ENCODE data around the gene AFF1.

The AFF1 gene

GRCh38 chr4:87003266-87003665 lies 68.5 kb downstream of the AFF1 start:
- H3K79me1 ChIP-seq (ENCODE audit: low read depth, low read length), result no peaks in the 10 kb centered on the region
- no peak for DNase-seq (ENCODE audit: low spot score)
- WGBS, 2 donors (ENCODE audit: extremely low coverage in 2 of 2, insufficient read length in 2 of 2, insufficient replicate concordance in 1 of 2), result no CpG with 5 or more reads among the region's 2 CpGs
- no peaks in the 10 kb centered on the region for H3K27me3 ChIP-seq (ENCODE audit: control insufficient read depth in 3 of 3, insufficient read depth in 3 of 3, low read depth in 1 of 3, low read length in 3 of 3)
- H3K27ac ChIP-seq (replicated peaks; ENCODE audit: low read length), result no peak overlapping the region
- no peak overlapping the region for H3K4me3 ChIP-seq (ENCODE audit: low read length in 2 of 2)
- no peak overlapping the region for H3K23ac ChIP-seq (ENCODE audit: low read depth, low read length, poor library complexity)
- H2AFZ ChIP-seq (ENCODE audit: low read length), result no peak overlapping the region
- no peak overlapping the region for H2BK5ac ChIP-seq (ENCODE audit: low read length)
- peaks cover 13 to 18% of the 10 kb centered on the region in 2 donors for H3K4me1 ChIP-seq (ENCODE audit: control insufficient read depth in 2 of 2, insufficient read depth in 1 of 2, low read depth in 1 of 2, low read length in 2 of 2)
- H4K8ac ChIP-seq (ENCODE audit: low read depth, low read length), result no peak overlapping the region
- no peak overlapping the region for H4K91ac ChIP-seq (ENCODE audit: low read depth, low read length, poor library complexity)
- H3K36me3 ChIP-seq (replicated peaks in 1 of 2; ENCODE audit: control insufficient read depth in 2 of 2, insufficient read depth in 2 of 2, low read length in 2 of 2), result no peaks in the 10 kb centered on the region
- H3K9ac ChIP-seq (ENCODE audit: low read depth, low read length, poor library complexity), result no peak overlapping the region
- no peak overlapping the region for H2BK120ac ChIP-seq (ENCODE audit: low read depth, low read length)
- H3K14ac ChIP-seq (ENCODE audit: low read length), result no peak overlapping the region
- no peak overlapping the region for H2BK15ac ChIP-seq (ENCODE audit: low read length)
- H2BK12ac ChIP-seq (ENCODE audit: low read length), result no peak overlapping the region
- no peaks in the 10 kb centered on the region for H3K9me3 ChIP-seq (replicated peaks in 1 of 2; ENCODE audit: control insufficient read depth in 2 of 2, insufficient read depth in 1 of 2, low read depth in 1 of 2, low read length in 2 of 2)
- no peak overlapping the region for H3K4me2 ChIP-seq (ENCODE audit: insufficient read depth, low read length, poor library complexity, severe bottlenecking)
- no peak overlapping the region for H3K4ac ChIP-seq (ENCODE audit: low read length)
- H3K18ac ChIP-seq (ENCODE audit: low read length), result no peak overlapping the region
- H2AK5ac ChIP-seq (ENCODE audit: low read depth, low read length), result no peak overlapping the region

GRCh38 chr4:87005369-87005689 lies 70.5 kb downstream of the AFF1 start:
- peaks cover 20 to 24% of the 10 kb centered on the region in 2 donors for H3K4me1 ChIP-seq (ENCODE audit: control insufficient read depth in 2 of 2, insufficient read depth in 1 of 2, low read depth in 1 of 2, low read length in 2 of 2)
- H3K14ac ChIP-seq (ENCODE audit: low read length), result no peak overlapping the region
- no peak overlapping the region for H2BK120ac ChIP-seq (ENCODE audit: low read depth, low read length)
- no peak overlapping the region for H3K9ac ChIP-seq (ENCODE audit: low read depth, low read length, poor library complexity)
- no peak overlapping the region for H2BK15ac ChIP-seq (ENCODE audit: low read length)
- H3K4ac ChIP-seq (ENCODE audit: low read length), result no peak overlapping the region
- no peak overlapping the region for H3K23ac ChIP-seq (ENCODE audit: low read depth, low read length, poor library complexity)
- no peak overlapping the region for H2BK5ac ChIP-seq (ENCODE audit: low read length)
- no peak overlapping the region for H4K91ac ChIP-seq (ENCODE audit: low read depth, low read length, poor library complexity)
- no peak overlapping the region for H4K8ac ChIP-seq (ENCODE audit: low read depth, low read length)
- no peak for DNase-seq (ENCODE audit: low spot score)
- H3K79me1 ChIP-seq (ENCODE audit: low read depth, low read length), result no peaks in the 10 kb centered on the region
- H3K36me3 ChIP-seq (replicated peaks in 1 of 2; ENCODE audit: control insufficient read depth in 2 of 2, insufficient read depth in 2 of 2, low read length in 2 of 2), result no peaks in the 10 kb centered on the region
- no peaks in the 10 kb centered on the region for H3K9me3 ChIP-seq (replicated peaks in 1 of 2; ENCODE audit: control insufficient read depth in 2 of 2, insufficient read depth in 1 of 2, low read depth in 1 of 2, low read length in 2 of 2)
- H3K27me3 ChIP-seq (ENCODE audit: control insufficient read depth in 3 of 3, insufficient read depth in 3 of 3, low read depth in 1 of 3, low read length in 3 of 3), result no peaks in the 10 kb centered on the region
- no peak overlapping the region for H2BK12ac ChIP-seq (ENCODE audit: low read length)
- no peak overlapping the region for H2AK5ac ChIP-seq (ENCODE audit: low read depth, low read length)
- H3K4me3 ChIP-seq (ENCODE audit: low read length in 2 of 2), result peak overlapping the region in 1 of 2 donors; percentile 69
- no peak overlapping the region for H2AFZ ChIP-seq (ENCODE audit: low read length)
- H3K18ac ChIP-seq (ENCODE audit: low read length), result no peak overlapping the region
- no peak overlapping the region for H3K4me2 ChIP-seq (ENCODE audit: insufficient read depth, low read length, poor library complexity, severe bottlenecking)
- H3K27ac ChIP-seq (replicated peaks; ENCODE audit: low read length), result no peak overlapping the region
- WGBS, 2 donors (ENCODE audit: extremely low coverage in 2 of 2, insufficient read length in 2 of 2, insufficient replicate concordance in 1 of 2), result no CpG with 5 or more reads among the region's 1 CpG

- Histone ChIP-seq H3K18ac (ENCODE audit: low read length) (no peak overlapping the region), H2BK12ac (ENCODE audit: low read length) (no peak overlapping the region), H4K91ac (ENCODE audit: low read depth, low read length, poor library complexity) (no peak overlapping the region), H3K14ac (ENCODE audit: low read length) (no peak overlapping the region), H3K79me1 (ENCODE audit: low read depth, low read length) (no peaks in the 10 kb centered on the region), H2AK5ac (ENCODE audit: low read depth, low read length) (no peak overlapping the region), H2AFZ (ENCODE audit: low read length) (peak overlapping the region; percentile 97), H3K4me2 (ENCODE audit: insufficient read depth, low read length, poor library complexity, severe bottlenecking) (peak overlapping the region; percentile 49), H2BK5ac (ENCODE audit: low read length) (no peak overlapping the region), H2BK15ac (ENCODE audit: low read length) (no peak overlapping the region), H3K9ac (ENCODE audit: low read depth, low read length, poor library complexity) (no peak overlapping the region), H3K9me3 (replicated peaks in 1 of 2; ENCODE audit: control insufficient read depth in 2 of 2, insufficient read depth in 1 of 2, low read depth in 1 of 2, low read length in 2 of 2) (no peaks in the 10 kb centered on the region), H3K4ac (ENCODE audit: low read length) (no peak overlapping the region), H3K4me3 (ENCODE audit: low read length in 2 of 2) (peak overlapping the region in 1 of 2 donors; percentile 69), H3K36me3 (replicated peaks in 1 of 2; ENCODE audit: control insufficient read depth in 2 of 2, insufficient read depth in 2 of 2, low read length in 2 of 2) (no peaks in the 10 kb centered on the region), H3K4me1 (ENCODE audit: control insufficient read depth in 2 of 2, insufficient read depth in 1 of 2, low read depth in 1 of 2, low read length in 2 of 2) (peaks cover 20 to 24% of the 10 kb centered on the region in 2 donors), H3K27ac (replicated peaks; ENCODE audit: low read length) (peak overlapping the region; percentile 98), H4K8ac (ENCODE audit: low read depth, low read length) (no peak overlapping the region), H2BK120ac (ENCODE audit: low read depth, low read length) (no peak overlapping the region), H3K27me3 (ENCODE audit: control insufficient read depth in 3 of 3, insufficient read depth in 3 of 3, low read depth in 1 of 3, low read length in 3 of 3) (no peaks in the 10 kb centered on the region), H3K23ac (ENCODE audit: low read depth, low read length, poor library complexity) (no peak overlapping the region)
- no CpG with 5 or more reads among the region's 16 CpGs for WGBS, 2 donors (ENCODE audit: extremely low coverage in 2 of 2, insufficient read length in 2 of 2, insufficient replicate concordance in 1 of 2)
- no peak for DNase-seq (ENCODE audit: low spot score)
Measured at GRCh38 chr4:87005690-87006425, 71.0 kb downstream of the AFF1 start.

- no CpG with 5 or more reads among the region's 9 CpGs for WGBS, 2 donors (ENCODE audit: extremely low coverage in 2 of 2, insufficient read length in 2 of 2, insufficient replicate concordance in 1 of 2)
- Histone ChIP-seq H3K18ac (ENCODE audit: low read length) (peak overlapping the region; percentile 55), H3K4me1 (ENCODE audit: control insufficient read depth in 2 of 2, insufficient read depth in 1 of 2, low read depth in 1 of 2, low read length in 2 of 2) (peaks cover 20 to 24% of the 10 kb centered on the region in 2 donors), H4K91ac (ENCODE audit: low read depth, low read length, poor library complexity) (no peak overlapping the region), H2BK5ac (ENCODE audit: low read length) (peak overlapping the region; percentile 83), H2BK120ac (ENCODE audit: low read depth, low read length) (no peak overlapping the region), H3K23ac (ENCODE audit: low read depth, low read length, poor library complexity) (no peak overlapping the region), H4K8ac (ENCODE audit: low read depth, low read length) (no peak overlapping the region), H3K79me1 (ENCODE audit: low read depth, low read length) (no peaks in the 10 kb centered on the region), H2BK12ac (ENCODE audit: low read length) (no peak overlapping the region), H2BK15ac (ENCODE audit: low read length) (no peak overlapping the region), H3K9ac (ENCODE audit: low read depth, low read length, poor library complexity) (no peak overlapping the region), H3K36me3 (replicated peaks in 1 of 2; ENCODE audit: control insufficient read depth in 2 of 2, insufficient read depth in 2 of 2, low read length in 2 of 2) (no peaks in the 10 kb centered on the region), H2AK5ac (ENCODE audit: low read depth, low read length) (no peak overlapping the region), H3K14ac (ENCODE audit: low read length) (no peak overlapping the region), H2AFZ (ENCODE audit: low read length) (peak overlapping the region; percentile 97), H3K4ac (ENCODE audit: low read length) (no peak overlapping the region), H3K4me2 (ENCODE audit: insufficient read depth, low read length, poor library complexity, severe bottlenecking) (peak overlapping the region; percentile 49), H3K27ac (replicated peaks; ENCODE audit: low read length) (peak overlapping the region; percentile 98), H3K9me3 (replicated peaks in 1 of 2; ENCODE audit: control insufficient read depth in 2 of 2, insufficient read depth in 1 of 2, low read depth in 1 of 2, low read length in 2 of 2) (no peaks in the 10 kb centered on the region), H3K27me3 (ENCODE audit: control insufficient read depth in 3 of 3, insufficient read depth in 3 of 3, low read depth in 1 of 3, low read length in 3 of 3) (no peaks in the 10 kb centered on the region), H3K4me3 (ENCODE audit: low read length in 2 of 2) (peak overlapping the region; percentile 69 to 96)
- no peak for DNase-seq (ENCODE audit: low spot score)
Measured at GRCh38 chr4:87006426-87006675, 71.5 kb downstream of the AFF1 start.
